PC-9 (cell line): ENCODE measurements around the gene RAPSN.

Experiments
- CTCF ChIP-seq: fragments of 200-600 bp; sonication (generic); conservative IDR thresholded peaks from 2 replicates; pipeline ENCODE4 v1.6.1; 2017; ENCODE audit warnings: mixed run types, antibody characterized with exemption, mild to moderate bottlenecking, moderate library complexity
- EZH2 ChIP-seq: fragments of 200-600 bp; sonication (generic); IDR thresholded peaks from 2 replicates; pipeline ENCODE4 v1.8.0; 2017; ENCODE audit warnings: antibody characterized with exemption, low read depth

DNA sequence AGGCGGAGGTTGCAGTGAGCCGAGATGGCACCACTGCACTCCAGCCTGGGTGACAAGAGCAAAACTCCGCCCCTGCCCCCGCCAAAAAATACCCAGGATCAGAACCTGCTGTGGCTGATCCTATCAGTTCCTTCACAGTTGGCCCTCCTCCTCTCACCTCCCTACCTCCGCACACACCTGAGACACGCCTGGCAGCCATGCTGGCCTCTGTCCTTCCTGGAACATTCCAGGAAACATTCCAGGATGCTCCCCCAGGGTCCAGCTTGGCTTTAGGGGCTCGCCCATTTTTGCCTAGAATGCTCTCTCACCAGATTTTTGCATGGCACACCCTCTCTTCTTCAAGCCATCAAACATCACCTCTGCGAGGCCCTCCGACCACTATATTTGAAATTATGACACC lies 2.1 kb downstream of the RAPSN start:
- TF ChIP-seq EZH2 = no peak
- TF ChIP-seq CTCF = no peak
